ENCODE results near the gene TRIM43. TPM values are rescaled to one million over a fixed set of nuclear protein-coding genes. Genes with fewer than 3 reads are reported as not detected.
"Not testable (repeated sequence)": the region's sequence is repeated elsewhere in the genome, so short reads cannot be mapped to it uniquely, and the experiment has no call there.

The TRIM43 gene
- total and polyA plus RNA-seq, 12 donors, result not detected

DNA sequence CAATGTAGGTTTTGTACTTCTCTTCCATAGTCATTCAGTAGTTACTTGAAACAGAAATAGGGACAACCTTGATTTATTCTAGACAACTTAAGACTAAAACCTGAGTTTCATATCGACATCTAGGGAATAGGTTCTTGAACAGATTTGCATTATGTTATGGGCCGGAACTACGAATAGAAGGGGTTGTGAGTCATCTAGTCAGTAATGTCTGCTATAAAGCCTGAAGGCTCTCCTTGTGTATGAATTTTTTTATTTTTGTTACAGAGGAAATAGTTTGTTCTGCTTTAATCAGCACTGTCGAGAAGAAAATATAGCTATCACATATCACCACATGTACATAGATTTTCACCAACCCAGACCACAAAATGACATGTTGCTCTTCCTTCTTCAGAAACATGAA is 17.3 kb upstream of the TRIM43 start:
- 79 to 90% (median 85%) methylated on average over 4 of the region's 4 CpGs for WGBS, 4 donors
- no peaks in the 10 kb centered on the region for H3K36me3 ChIP-seq (replicated peaks in 1 of 2)
- H3K4me1 ChIP-seq (replicated peaks in 1 of 2), result no peaks in the 10 kb centered on the region
- no peaks in the 10 kb centered on the region for H3K9me3 ChIP-seq (replicated peaks in 1 of 3)
- H3K4me3 ChIP-seq, result no peak overlapping the region
- intact Hi-C loops (cut with DNase I), result no loop called here
- TF ChIP-seq, protein P1, sequence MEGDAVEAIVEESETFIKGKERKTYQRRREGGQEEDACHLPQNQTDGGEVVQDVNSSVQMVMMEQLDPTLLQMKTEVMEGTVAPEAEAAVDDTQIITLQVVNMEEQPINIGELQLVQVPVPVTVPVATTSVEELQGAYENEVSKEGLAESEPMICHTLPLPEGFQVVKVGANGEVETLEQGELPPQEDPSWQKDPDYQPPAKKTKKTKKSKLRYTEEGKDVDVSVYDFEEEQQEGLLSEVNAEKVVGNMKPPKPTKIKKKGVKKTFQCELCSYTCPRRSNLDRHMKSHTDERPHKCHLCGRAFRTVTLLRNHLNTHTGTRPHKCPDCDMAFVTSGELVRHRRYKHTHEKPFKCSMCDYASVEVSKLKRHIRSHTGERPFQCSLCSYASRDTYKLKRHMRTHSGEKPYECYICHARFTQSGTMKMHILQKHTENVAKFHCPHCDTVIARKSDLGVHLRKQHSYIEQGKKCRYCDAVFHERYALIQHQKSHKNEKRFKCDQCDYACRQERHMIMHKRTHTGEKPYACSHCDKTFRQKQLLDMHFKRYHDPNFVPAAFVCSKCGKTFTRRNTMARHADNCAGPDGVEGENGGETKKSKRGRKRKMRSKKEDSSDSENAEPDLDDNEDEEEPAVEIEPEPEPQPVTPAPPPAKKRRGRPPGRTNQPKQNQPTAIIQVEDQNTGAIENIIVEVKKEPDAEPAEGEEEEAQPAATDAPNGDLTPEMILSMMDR (IDR thresholded peaks at IDR 0.05), result no peak
- no peak for TF ChIP-seq POLR2A (IDR thresholded peaks at IDR 0.05)
- no peak overlapping the region for H3K27ac ChIP-seq
- no peaks in the 10 kb centered on the region for H3K27me3 ChIP-seq
- DNase-seq, result no peak

DNA sequence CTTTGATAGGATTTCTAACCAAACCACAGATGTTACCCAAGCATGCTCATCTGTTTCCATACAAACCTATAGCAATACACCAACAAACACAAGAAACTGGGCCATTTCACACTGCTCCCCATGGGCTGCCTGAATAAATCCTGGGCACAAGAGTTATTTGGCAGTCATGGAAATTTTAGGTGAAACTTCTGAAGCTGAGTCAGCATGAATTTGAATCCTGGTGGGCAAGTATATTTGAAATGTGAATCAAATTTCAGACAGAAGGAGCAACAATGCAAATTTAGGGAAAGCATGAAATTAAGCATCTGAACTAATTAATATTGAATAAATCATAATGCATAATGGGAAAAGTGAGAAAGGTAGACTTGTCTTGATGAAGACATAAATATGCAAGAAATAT is 15.9 kb upstream of the TRIM43 start:
- Histone ChIP-seq H3K27ac (no peak overlapping the region), H3K4me1 (replicated peaks in 1 of 2) (no peaks in the 10 kb centered on the region), H3K27me3 (no peaks in the 10 kb centered on the region), H3K36me3 (replicated peaks in 1 of 2) (no peaks in the 10 kb centered on the region), H3K9me3 (replicated peaks in 1 of 3) (no peaks in the 10 kb centered on the region), H3K4me3 (no peak overlapping the region)
- TF ChIP-seq, protein P1 (IDR thresholded peaks at IDR 0.05), result no peak
- no peak for TF ChIP-seq POLR2A (IDR thresholded peaks at IDR 0.05)
- no peak for DNase-seq
- intact Hi-C loops (cut with DNase I), result no loop called here

DNA sequence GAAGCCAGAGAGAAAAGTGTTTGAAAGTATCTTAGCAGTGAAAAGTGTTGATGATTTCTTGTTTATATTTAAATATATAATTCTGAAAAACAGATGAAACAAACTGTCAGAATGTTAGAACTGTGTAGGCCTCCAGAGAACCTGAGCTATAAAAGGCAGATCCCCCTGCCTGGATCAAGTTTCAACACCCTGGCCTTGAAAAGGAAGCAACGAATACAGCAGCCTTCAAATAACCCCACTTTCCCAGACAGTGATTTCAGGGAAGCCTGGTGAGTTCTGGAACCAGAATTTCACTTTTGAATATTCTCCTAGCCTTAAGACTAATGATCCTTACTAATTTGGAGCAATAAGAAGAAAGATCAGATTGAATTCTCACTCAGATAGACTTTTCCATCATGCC is 13.3 kb upstream of the TRIM43 start:
- intact Hi-C loops (cut with DNase I), result no loop called here
- Histone ChIP-seq H3K27me3 (no peaks in the 10 kb centered on the region), H3K4me3 (no peak overlapping the region), H3K9me3 (replicated peaks in 1 of 3) (no peaks in the 10 kb centered on the region), H3K27ac (no peak overlapping the region), H3K36me3 (replicated peaks in 1 of 2) (no peaks in the 10 kb centered on the region), H3K4me1 (replicated peaks in 1 of 2) (no peaks in the 10 kb centered on the region)
- WGBS, 4 donors, result 12 to 23% (median 17%) methylated on average over 1 of the region's 1 CpG
- TF ChIP-seq, protein P1 (IDR thresholded peaks at IDR 0.05), result no peak
- no peak for TF ChIP-seq POLR2A (IDR thresholded peaks at IDR 0.05)
- peak in 2 of 7 donors; percentile 2 to 8 for DNase-seq

DNA sequence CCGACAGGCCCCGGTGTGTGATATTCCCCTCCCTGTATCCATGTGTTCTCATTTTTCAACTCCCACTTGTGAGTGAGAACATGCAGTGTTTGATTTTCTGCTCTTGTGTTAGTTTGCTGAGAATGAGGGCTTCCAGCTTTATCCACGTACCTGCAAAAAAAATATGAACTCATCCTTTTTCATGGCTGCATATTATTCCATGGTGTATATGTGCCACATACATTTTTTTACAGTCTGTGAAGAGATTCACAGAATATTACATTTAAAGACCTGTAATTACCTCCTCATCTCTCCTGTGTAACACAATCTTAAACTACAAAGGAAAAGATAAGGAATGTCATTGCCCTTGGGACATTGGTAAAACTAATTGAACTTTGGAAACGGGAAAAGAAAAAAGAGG is 8.3 kb upstream of the TRIM43 start:
- DNase-seq; H3K36me3 ChIP-seq (replicated peaks in 1 of 2); H3K4me3 ChIP-seq; H3K4me1 ChIP-seq (replicated peaks in 1 of 2); H3K27ac ChIP-seq; intact Hi-C loops (cut with DNase I); H3K27me3 ChIP-seq; H3K9me3 ChIP-seq (replicated peaks in 1 of 3): not testable (repeated sequence)
- 71 to 86% (median 81%) methylated on average over 4 of the region's 4 CpGs for WGBS, 4 donors

DNA sequence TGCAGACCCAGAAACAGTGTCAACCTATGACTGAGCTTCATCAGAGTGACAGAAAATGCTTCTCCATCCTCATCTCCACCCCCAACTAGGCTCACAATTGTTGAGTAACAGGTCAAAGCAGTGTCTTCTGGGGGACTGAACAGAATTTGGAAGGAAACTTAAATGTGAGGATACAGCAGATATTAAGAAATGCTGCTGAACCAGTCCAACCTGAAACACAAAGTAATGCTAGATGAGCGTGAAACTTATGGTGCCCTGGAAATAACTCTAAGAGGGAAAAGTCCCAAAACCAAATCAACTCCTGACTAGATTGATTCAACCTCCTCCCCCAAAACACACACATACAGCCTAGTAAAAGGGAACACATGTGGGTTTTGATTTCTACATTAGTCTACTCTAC is 7.5 kb upstream of the TRIM43 start:
- 93 to 100% (median 96%) methylated on average over 1 of the region's 1 CpG for WGBS, 4 donors
- H3K4me1 ChIP-seq (replicated peaks in 1 of 2); H3K27ac ChIP-seq; H3K9me3 ChIP-seq (replicated peaks in 1 of 3); H3K27me3 ChIP-seq; H3K4me3 ChIP-seq; DNase-seq; intact Hi-C loops (cut with DNase I); H3K36me3 ChIP-seq (replicated peaks in 1 of 2): not testable (repeated sequence)

DNA sequence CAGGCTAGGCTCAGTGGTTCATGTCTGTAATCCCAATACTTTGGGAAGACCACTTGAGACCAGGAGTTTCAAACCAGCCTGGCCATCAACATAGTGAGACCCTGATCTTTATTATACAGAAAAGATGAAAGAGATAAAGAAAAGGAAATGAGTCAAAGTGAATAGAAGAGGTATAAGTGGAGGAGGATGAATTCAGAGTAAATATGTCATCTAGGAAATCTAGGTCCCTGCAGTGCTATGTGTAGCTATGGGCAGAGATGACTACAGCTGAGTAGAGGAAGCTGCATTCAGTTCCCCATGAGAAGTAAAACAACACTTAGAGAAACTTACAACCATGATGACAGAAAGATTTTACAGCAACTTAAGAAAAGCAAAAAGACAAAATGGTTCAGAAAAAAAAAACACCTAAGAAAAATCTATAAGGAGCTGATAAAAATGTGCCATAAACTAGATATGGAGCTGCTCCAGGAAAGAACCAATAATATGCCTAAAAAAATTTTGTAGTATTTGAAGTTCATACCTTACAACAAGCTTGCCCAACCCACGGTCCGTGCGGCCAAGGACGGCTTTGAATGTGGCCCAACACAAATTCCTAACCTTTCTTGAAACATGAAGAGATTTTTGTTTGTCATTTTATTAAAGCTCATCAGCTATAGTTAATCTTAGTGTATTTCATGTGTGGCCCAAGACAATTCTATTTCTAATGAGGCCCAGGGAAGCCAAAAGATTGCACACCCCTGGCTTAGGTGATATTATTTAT is 1.8 kb upstream of the TRIM43 start:
- H3K4me3 ChIP-seq; H3K36me3 ChIP-seq (replicated peaks in 1 of 2); intact Hi-C loops (cut with DNase I); DNase-seq; H3K27ac ChIP-seq; H3K27me3 ChIP-seq; H3K9me3 ChIP-seq (replicated peaks in 1 of 3); H3K4me1 ChIP-seq (replicated peaks in 1 of 2): not testable (repeated sequence)
- WGBS, 4 donors, result 85 to 91% (median 89%) methylated on average over 4 of the region's 4 CpGs

DNA sequence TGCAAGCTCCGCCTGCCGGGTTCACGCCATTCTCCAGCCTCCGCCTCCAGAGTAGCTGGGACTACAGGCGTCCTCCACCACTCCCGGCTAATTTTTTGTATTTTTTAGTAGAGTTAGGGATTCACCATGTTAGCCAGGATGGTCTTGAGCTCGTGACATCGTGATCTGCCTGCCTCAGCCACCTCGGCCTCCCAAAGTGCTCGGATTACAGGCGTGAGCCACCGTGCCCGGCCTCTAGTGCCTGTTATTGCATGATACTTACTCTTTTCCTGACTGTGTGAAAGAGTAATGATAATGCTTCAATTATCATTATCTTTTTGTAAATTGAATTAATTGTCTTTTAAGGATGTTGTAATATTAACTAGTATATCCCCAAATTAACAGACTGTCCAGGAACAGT is 1.2 kb downstream of the TRIM43 start:
- intact Hi-C loops (cut with DNase I); H3K4me3 ChIP-seq; H3K27ac ChIP-seq; H3K36me3 ChIP-seq (replicated peaks in 1 of 2); DNase-seq; H3K4me1 ChIP-seq (replicated peaks in 1 of 2); H3K27me3 ChIP-seq; H3K9me3 ChIP-seq (replicated peaks in 1 of 3): not testable (repeated sequence)
- 88 to 95% (median 90%) methylated on average over 10 to 13 of the region's 13 CpGs for WGBS, 4 donors

DNA sequence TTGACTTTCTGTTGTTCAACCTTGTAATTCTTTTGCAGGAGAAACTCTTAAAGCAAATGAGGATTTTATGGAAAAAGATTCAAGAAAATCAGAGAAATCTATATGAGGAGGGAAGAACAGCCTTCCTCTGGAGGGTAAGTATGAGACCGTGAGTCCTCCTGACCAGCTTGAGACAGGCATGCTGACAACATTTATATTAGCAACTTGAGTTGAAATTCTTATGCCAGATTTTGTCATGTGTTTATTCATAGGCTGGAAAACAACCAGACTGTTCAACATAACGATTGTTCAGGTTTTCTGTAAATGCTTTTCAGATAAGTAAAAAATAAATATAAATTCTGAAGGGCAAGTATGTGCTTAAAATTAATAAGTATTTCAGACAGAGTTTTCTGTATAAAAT is 3.2 kb downstream of the TRIM43 start:
- H3K4me1 ChIP-seq (replicated peaks in 1 of 2); H3K36me3 ChIP-seq (replicated peaks in 1 of 2); DNase-seq; H3K27ac ChIP-seq; H3K9me3 ChIP-seq (replicated peaks in 1 of 3); H3K27me3 ChIP-seq; H3K4me3 ChIP-seq; intact Hi-C loops (cut with DNase I): not testable (repeated sequence)
- WGBS, 4 donors, result 48 to 75% (median 51%) methylated on average over 2 of the region's 2 CpGs

Measured in adrenal gland (tissue), 12 donors.